ENCODE measurements around the gene SLC2A11. TPM values are rescaled to one million over a fixed set of nuclear protein-coding genes. Genes with fewer than 3 reads are reported as not detected.
"Not testable (repeated sequence)": the region's sequence is repeated elsewhere in the genome, so short reads cannot be mapped to it uniquely, and the experiment has no call there.

Gene SLC2A11
- total RNA-seq, 1 donor from 2014 or later: 22.6 TPM

- Mint-ChIP-seq H3K36me3 (ENCODE audit: unreplicated experiment) (no peaks in the 10 kb centered on the region), H3K4me3 (ENCODE audit: unreplicated experiment) (peak overlapping the region; percentile 83), H3K27ac (ENCODE audit: unreplicated experiment) (peak overlapping the region; percentile 90), H3K4me1 (ENCODE audit: unreplicated experiment) (peaks cover 14% of the 10 kb centered on the region), H3K9me3 (ENCODE audit: unreplicated experiment) (no peaks in the 10 kb centered on the region), H3K27me3 (ENCODE audit: unreplicated experiment) (no peaks in the 10 kb centered on the region)
- no peak for DNase-seq (ENCODE audit: extremely low spot score, unreplicated experiment)
- TF ChIP-seq, protein P1, sequence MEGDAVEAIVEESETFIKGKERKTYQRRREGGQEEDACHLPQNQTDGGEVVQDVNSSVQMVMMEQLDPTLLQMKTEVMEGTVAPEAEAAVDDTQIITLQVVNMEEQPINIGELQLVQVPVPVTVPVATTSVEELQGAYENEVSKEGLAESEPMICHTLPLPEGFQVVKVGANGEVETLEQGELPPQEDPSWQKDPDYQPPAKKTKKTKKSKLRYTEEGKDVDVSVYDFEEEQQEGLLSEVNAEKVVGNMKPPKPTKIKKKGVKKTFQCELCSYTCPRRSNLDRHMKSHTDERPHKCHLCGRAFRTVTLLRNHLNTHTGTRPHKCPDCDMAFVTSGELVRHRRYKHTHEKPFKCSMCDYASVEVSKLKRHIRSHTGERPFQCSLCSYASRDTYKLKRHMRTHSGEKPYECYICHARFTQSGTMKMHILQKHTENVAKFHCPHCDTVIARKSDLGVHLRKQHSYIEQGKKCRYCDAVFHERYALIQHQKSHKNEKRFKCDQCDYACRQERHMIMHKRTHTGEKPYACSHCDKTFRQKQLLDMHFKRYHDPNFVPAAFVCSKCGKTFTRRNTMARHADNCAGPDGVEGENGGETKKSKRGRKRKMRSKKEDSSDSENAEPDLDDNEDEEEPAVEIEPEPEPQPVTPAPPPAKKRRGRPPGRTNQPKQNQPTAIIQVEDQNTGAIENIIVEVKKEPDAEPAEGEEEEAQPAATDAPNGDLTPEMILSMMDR (IDR thresholded peaks at IDR 0.05): no peak
Observed at GRCh38 chr22:23856721-23857605, 712 bp upstream of the SLC2A11 start.

DNA sequence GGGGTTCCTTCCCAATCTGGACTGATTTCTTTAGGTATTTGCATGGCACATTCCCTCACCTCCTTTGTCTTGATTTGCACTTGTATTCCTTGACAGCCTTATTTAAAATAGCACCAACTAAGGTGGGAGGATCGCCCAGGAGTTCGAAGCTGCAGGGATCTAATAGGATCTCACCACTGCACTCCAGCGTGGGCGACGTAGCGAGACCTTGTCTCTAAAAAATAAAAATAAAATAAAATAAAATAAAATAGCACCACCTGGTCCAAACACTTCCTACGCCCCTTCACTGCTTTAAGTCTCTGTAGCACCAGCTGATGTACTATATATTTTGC is 775 bp downstream of the SLC2A11 start:
- Mint-ChIP-seq H3K4me1 (ENCODE audit: unreplicated experiment) (peaks cover 14% of the 10 kb centered on the region), H3K27me3 (ENCODE audit: unreplicated experiment) (no peaks in the 10 kb centered on the region), H3K4me3 (ENCODE audit: unreplicated experiment) (peak overlapping the region; percentile 83), H3K36me3 (ENCODE audit: unreplicated experiment) (peaks cover 3% of the 10 kb centered on the region), H3K27ac (ENCODE audit: unreplicated experiment) (no peak overlapping the region), H3K9me3 (ENCODE audit: unreplicated experiment) (no peaks in the 10 kb centered on the region)
- no peak for DNase-seq (ENCODE audit: extremely low spot score, unreplicated experiment)
- TF ChIP-seq, protein P1 (IDR thresholded peaks at IDR 0.05): no peak

DNA sequence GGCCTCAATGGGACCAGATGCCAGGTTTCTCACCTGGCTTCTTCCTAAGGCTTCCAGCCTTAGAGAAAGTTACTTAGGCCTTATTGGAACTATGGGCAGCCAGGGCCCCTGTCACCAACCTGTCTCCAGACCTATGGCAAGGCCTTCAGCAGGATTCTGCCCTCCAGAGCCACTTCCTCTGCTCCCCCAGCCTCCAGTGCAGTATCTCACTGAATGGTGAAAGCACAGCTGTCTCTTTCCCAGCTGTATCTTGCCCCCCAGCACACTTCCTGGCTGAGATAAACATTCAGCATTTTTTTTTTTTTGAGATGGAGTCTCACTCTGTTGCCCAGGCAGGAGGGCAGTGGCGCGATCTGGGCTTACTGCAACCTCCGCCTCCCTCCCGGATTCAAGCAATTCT is 1.5 kb downstream of the SLC2A11 start:
- Mint-ChIP-seq H3K36me3 (ENCODE audit: unreplicated experiment) (peaks cover 6% of the 10 kb centered on the region), H3K27me3 (ENCODE audit: unreplicated experiment) (no peaks in the 10 kb centered on the region), H3K4me1 (ENCODE audit: unreplicated experiment) (peaks cover 14% of the 10 kb centered on the region), H3K4me3 (ENCODE audit: unreplicated experiment) (no peak overlapping the region), H3K27ac (ENCODE audit: unreplicated experiment) (no peak overlapping the region), H3K9me3 (ENCODE audit: unreplicated experiment) (no peaks in the 10 kb centered on the region)
- TF ChIP-seq, protein P1 (IDR thresholded peaks at IDR 0.05): no peak
- DNase-seq (ENCODE audit: extremely low spot score, unreplicated experiment): no peak

DNA sequence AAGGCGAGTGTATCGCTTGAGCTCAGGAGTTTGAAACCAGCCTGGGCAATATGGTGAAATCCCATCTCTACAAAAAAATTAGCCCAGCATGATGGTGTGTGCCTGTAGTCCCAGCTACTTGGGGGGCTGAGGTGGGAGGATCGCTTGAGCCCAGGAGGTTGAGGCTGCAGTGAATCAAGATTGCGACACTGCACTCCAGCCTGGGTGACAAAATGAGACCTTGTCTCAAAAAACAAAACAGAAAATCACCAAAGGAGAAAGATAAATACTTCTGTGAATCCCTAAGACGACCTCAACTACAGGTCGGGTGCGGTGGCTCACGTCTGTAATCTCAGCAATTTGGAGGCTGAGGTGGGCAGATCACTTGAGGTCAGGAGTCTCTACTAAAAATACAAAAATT is 2.5 kb downstream of the SLC2A11 start:
- not testable (repeated sequence) for H3K27me3 Mint-ChIP-seq (ENCODE audit: unreplicated experiment); DNase-seq (ENCODE audit: extremely low spot score, unreplicated experiment); H3K36me3 Mint-ChIP-seq (ENCODE audit: unreplicated experiment); H3K9me3 Mint-ChIP-seq (ENCODE audit: unreplicated experiment); H3K27ac Mint-ChIP-seq (ENCODE audit: unreplicated experiment); H3K4me3 Mint-ChIP-seq (ENCODE audit: unreplicated experiment)
- peaks cover 14% of the 10 kb centered on the region for H3K4me1 Mint-ChIP-seq (ENCODE audit: unreplicated experiment)

DNA sequence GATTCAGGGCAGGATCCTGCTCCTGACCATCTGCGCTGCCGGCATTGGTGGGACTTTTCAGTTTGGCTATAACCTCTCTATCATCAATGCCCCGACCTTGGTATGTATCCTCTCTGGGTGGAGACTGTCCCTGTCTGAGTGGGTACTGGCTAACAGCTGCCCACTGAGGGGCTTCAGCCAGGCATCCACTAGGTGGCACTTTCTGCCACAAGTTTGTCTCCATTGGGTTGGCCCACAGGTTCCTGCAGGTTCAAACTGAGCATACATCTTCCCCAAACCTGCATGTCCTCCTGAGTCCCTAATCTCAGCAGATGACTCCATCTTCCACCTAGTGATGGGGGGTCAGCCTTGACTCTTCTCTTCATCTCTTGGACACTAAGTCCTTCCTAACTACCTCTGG is 4.4 kb downstream of the SLC2A11 start:
- DNase-seq (ENCODE audit: extremely low spot score, unreplicated experiment): no peak
- Mint-ChIP-seq H3K4me3 (ENCODE audit: unreplicated experiment) (no peak overlapping the region), H3K27me3 (ENCODE audit: unreplicated experiment) (no peaks in the 10 kb centered on the region), H3K4me1 (ENCODE audit: unreplicated experiment) (peaks cover 7% of the 10 kb centered on the region), H3K27ac (ENCODE audit: unreplicated experiment) (no peak overlapping the region), H3K36me3 (ENCODE audit: unreplicated experiment) (peaks cover 6% of the 10 kb centered on the region), H3K9me3 (ENCODE audit: unreplicated experiment) (no peaks in the 10 kb centered on the region)
- TF ChIP-seq, protein P1 (IDR thresholded peaks at IDR 0.05): peak; percentile 65

- H3K4me1 Mint-ChIP-seq (ENCODE audit: unreplicated experiment); H3K9me3 Mint-ChIP-seq (ENCODE audit: unreplicated experiment); H3K27ac Mint-ChIP-seq (ENCODE audit: unreplicated experiment); H3K4me3 Mint-ChIP-seq (ENCODE audit: unreplicated experiment); DNase-seq (ENCODE audit: extremely low spot score, unreplicated experiment); H3K27me3 Mint-ChIP-seq (ENCODE audit: unreplicated experiment): not testable (repeated sequence)
- H3K36me3 Mint-ChIP-seq (ENCODE audit: unreplicated experiment): peaks cover 17% of the 10 kb centered on the region
Observed at GRCh38 chr22:23864499-23865154, 7.0 kb downstream of the SLC2A11 start.
